HG02981 (cell line): ENCODE data around the gene PIK3AP1.
"Not testable (repeated sequence)": the region's sequence is repeated elsewhere in the genome, so short reads cannot be mapped to it uniquely, and the experiment has no call there.

ENCODE experiments used
- ATAC-seq: cut with Tn5 transposase; IDR thresholded peaks from one replicate; pipeline ENCODE4 v1.9.1; 2021; ENCODE audit warnings: mild to moderate bottlenecking, moderate library complexity; ENCODE audit not compliant: unreplicated experiment

PIK3AP1 gene

DNA sequence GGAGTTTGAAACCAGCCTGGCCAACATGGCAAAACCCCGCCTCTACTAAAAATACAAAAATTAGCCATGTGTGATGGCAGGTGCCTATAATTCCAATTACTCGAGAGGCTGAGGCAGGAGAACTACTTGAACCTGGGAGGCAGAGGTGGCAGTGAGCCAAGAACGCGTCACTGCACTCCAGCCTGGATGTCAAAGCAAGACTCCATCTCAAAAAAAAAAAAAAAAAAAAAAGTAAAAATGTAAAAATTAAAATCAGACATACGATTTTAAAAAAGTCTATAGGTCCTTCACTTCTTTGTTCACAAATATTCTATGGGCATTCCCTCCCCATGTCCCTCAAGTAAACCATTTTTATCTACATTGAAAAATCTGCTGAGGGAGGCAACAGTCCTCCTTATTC is 171.7 kb downstream of the PIK3AP1 start:
- no peak for ATAC-seq

DNA sequence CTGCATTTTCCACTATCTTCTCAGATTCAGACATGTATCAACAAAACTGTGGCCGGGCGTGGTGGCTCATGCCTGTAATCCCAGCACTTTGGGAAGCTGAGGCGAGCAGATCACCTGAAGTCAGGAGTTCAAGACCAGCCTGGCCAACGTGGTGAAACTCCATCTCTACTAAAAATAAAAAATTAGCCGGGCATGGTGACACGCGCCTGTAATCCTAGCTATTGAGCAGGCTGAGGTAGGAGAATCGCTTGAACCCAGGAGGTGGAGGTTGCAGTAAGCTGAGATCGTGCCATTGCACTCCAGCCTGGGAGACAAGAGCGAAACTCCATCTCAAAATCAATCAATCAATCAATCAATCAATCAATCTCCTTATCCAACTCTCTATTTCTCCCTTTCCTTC is 174.8 kb downstream of the PIK3AP1 start:
- ATAC-seq, result not testable (repeated sequence)
